HepG2 (cell line): ENCODE data around the gene GSTA5. TPM values are rescaled to one million over a fixed set of nuclear protein-coding genes. Genes with fewer than 3 reads are reported as not detected.

ENCODE experiments used
- AGO2 ChIP-seq: fragments of 200-400 bp; formaldehyde crosslinking; optimal IDR thresholded peaks from 2 replicates; pipeline ENCODE3; 2017; ENCODE audit warnings: mild to moderate bottlenecking, low read depth, low read length, moderate library complexity
- BATF2 ChIP-seq: sonication (generic); formaldehyde crosslinking; IDR thresholded peaks from 2 replicates; pipeline ENCODE4 v1.8.0; 2022; ENCODE audit warnings: mild to moderate bottlenecking, missing genetic modification reagents, moderate library complexity
- FOXJ3 ChIP-seq: sonication (generic); formaldehyde crosslinking; IDR thresholded peaks from 2 replicates; pipeline ENCODE4 v1.4.0; 2020; ENCODE audit warnings: missing genetic modification reagents, mild to moderate bottlenecking, borderline replicate concordance
- HIVEP1 ChIP-seq: sonication (generic); formaldehyde crosslinking; IDR thresholded peaks from 2 replicates; pipeline ENCODE4 v1.4.0; 2020; ENCODE audit warnings: mild to moderate bottlenecking, missing genetic modification reagents
- MNT ChIP-seq: fragments of 450-650 bp; IDR thresholded peaks from 2 replicates; pipeline ENCODE4 v1.6.1; 2016
- MTF1 ChIP-seq: sonication (generic); formaldehyde crosslinking; IDR thresholded peaks from 2 replicates; pipeline ENCODE4 v1.5.0; 2020; ENCODE audit warnings: missing genetic modification reagents
- PHF21A ChIP-seq: sonication (generic); formaldehyde crosslinking; IDR thresholded peaks from 2 replicates; pipeline ENCODE4 v1.5.0; 2020; ENCODE audit warnings: mild to moderate bottlenecking, missing genetic modification reagents
- POLR2A ChIP-seq, 2 experiments: IDR thresholded peaks; 2 replicates each; pipeline ENCODE4 v1.6.1; 2011; ENCODE audit warnings: low read depth in 2 of 2, low read length in 2 of 2, mild to moderate bottlenecking in 1 of 2, moderate library complexity in 1 of 2; ENCODE audit not compliant: insufficient read depth in 1 of 2
- RFX3 ChIP-seq: IDR thresholded peaks from 2 replicates; pipeline ENCODE4 v1.6.1; 2016; ENCODE audit warnings: missing biosample characterization, missing genetic modification reagents
- ZNF354B ChIP-seq: sonication (generic); formaldehyde crosslinking; IDR thresholded peaks from 2 replicates; pipeline ENCODE4 v1.8.0; 2022; ENCODE audit warnings: mild to moderate bottlenecking, missing genetic modification reagents
- ZNF414 ChIP-seq: sonication (generic); formaldehyde crosslinking; IDR thresholded peaks from 2 replicates; pipeline ENCODE4 v1.5.0; 2020; ENCODE audit warnings: missing genetic modification reagents
- ZNF501 ChIP-seq: sonication (generic); formaldehyde crosslinking; IDR thresholded peaks from 2 replicates; pipeline ENCODE4 v1.5.1; 2020; ENCODE audit warnings: mild to moderate bottlenecking, moderate library complexity, missing genetic modification reagents
- ZNF549 ChIP-seq: sonication (generic); formaldehyde crosslinking; IDR thresholded peaks from 2 replicates; pipeline ENCODE4 v1.5.0; 2020; ENCODE audit warnings: missing genetic modification reagents
- ZNF598 ChIP-seq: sonication (generic); formaldehyde crosslinking; IDR thresholded peaks from 2 replicates; pipeline ENCODE4 v1.5.1; 2020; ENCODE audit warnings: mild to moderate bottlenecking, missing genetic modification reagents, borderline replicate concordance
- ZNF710 ChIP-seq: sonication (generic); formaldehyde crosslinking; IDR thresholded peaks from 2 replicates; pipeline ENCODE4 v1.5.0; 2020; ENCODE audit warnings: mild to moderate bottlenecking, missing genetic modification reagents, borderline replicate concordance
- polyA plus RNA-seq, 8 experiments: library from polyadenylated mRNA; depleted of rRNA in 3 of 8; stranded (reverse) in 7 of 8; unstranded in 1 of 8; fragments of >200 nt; fragmentation: Illumina TruSeq in 4 of 8; extraction: Trizol in 4 of 8; gene quantifications; 2 replicates each; pipeline versions ENCODE4 v1.2.1 to v1.2.3, GENCODE V29; 2011 to 2016; ENCODE audit warnings: low read depth in 4 of 8, missing spikeins in 1 of 8, mixed read lengths in 1 of 8; ENCODE audit not compliant: insufficient read depth in 1 of 8
- total RNA-seq, 5 experiments: library from RNA; depleted of rRNA; stranded (reverse); fragments of >200 nt; fragmentation: Illumina TruSeq; extraction: Trizol; gene quantifications; 2 replicates each; pipeline ENCODE4 v1.2.3, GENCODE V29; 2016; ENCODE audit warnings: low read depth in 1 of 5
- TF ChIP-seq, protein P1 (sequence below): IDR thresholded peaks from 2 replicates; pipeline ENCODE4 v1.6.1; 2016; ENCODE audit warnings: low read depth, control low read depth
- TF ChIP-seq, protein P2 (sequence below): sonication (generic); formaldehyde crosslinking; IDR thresholded peaks from 2 replicates; pipeline ENCODE4 v1.4.0; 2020; ENCODE audit warnings: missing genetic modification reagents

Gene GSTA5
- total and polyA plus RNA-seq, 2 of the 13 experiments (the other 11 are each of a cell fraction or from before 2014, with no cell fraction given): not detected

- TF ChIP-seq ZNF710 (CRISPR knock-in tag) (peak; percentile 49; the same call in 1 of the 2 replicates), RFX3 (CRISPR knock-in tag) (no peak), ZNF354B (CRISPR knock-in tag) (no peak), FOXJ3 (CRISPR knock-in tag) (no peak), MNT (no peak), ZNF501 (CRISPR knock-in tag) (no peak; the same call in 1 of the 2 replicates), ZNF598 (CRISPR knock-in tag) (peak; percentile 88; the same call in 1 of the 2 replicates), ZNF549 (CRISPR knock-in tag) (no peak), MTF1 (no peak), HIVEP1 (CRISPR knock-in tag) (0 out of 2 replicates have a peak, but pooled peaks have one; percentile 36), POLR2A (IDR thresholded peaks at IDR 0.05; ENCODE audit: insufficient read depth in 1 of 2, low read depth in 2 of 2, low read length in 2 of 2) (no peak), BATF2 (CRISPR knock-in tag) (no peak), AGO2 (no peak), PHF21A (CRISPR knock-in tag) (no peak), ZNF414 (CRISPR knock-in tag) (no peak)
- TF ChIP-seq, protein P1, sequence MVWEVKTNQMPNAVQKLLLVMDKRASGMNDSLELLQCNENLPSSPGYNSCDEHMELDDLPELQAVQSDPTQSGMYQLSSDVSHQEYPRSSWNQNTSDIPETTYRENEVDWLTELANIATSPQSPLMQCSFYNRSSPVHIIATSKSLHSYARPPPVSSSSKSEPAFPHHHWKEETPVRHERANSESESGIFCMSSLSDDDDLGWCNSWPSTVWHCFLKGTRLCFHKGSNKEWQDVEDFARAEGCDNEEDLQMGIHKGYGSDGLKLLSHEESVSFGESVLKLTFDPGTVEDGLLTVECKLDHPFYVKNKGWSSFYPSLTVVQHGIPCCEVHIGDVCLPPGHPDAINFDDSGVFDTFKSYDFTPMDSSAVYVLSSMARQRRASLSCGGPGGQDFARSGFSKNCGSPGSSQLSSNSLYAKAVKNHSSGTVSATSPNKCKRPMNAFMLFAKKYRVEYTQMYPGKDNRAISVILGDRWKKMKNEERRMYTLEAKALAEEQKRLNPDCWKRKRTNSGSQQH (CRISPR knock-in tag): no peak
- TF ChIP-seq, protein P2, sequence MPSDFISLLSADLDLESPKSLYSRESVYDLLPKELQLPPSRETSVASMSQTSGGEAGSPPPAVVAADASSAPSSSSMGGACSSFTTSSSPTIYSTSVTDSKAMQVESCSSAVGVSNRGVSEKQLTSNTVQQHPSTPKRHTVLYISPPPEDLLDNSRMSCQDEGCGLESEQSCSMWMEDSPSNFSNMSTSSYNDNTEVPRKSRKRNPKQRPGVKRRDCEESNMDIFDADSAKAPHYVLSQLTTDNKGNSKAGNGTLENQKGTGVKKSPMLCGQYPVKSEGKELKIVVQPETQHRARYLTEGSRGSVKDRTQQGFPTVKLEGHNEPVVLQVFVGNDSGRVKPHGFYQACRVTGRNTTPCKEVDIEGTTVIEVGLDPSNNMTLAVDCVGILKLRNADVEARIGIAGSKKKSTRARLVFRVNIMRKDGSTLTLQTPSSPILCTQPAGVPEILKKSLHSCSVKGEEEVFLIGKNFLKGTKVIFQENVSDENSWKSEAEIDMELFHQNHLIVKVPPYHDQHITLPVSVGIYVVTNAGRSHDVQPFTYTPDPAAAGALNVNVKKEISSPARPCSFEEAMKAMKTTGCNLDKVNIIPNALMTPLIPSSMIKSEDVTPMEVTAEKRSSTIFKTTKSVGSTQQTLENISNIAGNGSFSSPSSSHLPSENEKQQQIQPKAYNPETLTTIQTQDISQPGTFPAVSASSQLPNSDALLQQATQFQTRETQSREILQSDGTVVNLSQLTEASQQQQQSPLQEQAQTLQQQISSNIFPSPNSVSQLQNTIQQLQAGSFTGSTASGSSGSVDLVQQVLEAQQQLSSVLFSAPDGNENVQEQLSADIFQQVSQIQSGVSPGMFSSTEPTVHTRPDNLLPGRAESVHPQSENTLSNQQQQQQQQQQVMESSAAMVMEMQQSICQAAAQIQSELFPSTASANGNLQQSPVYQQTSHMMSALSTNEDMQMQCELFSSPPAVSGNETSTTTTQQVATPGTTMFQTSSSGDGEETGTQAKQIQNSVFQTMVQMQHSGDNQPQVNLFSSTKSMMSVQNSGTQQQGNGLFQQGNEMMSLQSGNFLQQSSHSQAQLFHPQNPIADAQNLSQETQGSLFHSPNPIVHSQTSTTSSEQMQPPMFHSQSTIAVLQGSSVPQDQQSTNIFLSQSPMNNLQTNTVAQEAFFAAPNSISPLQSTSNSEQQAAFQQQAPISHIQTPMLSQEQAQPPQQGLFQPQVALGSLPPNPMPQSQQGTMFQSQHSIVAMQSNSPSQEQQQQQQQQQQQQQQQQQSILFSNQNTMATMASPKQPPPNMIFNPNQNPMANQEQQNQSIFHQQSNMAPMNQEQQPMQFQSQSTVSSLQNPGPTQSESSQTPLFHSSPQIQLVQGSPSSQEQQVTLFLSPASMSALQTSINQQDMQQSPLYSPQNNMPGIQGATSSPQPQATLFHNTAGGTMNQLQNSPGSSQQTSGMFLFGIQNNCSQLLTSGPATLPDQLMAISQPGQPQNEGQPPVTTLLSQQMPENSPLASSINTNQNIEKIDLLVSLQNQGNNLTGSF (CRISPR knock-in tag): no peak
Measured at GRCh38 chr6:52839124-52840055, 1.2 kb downstream of the GSTA5 start (continued).
